T-helper 22 cell (primary cell): ENCODE data around the gene EPB41L1.

ENCODE experiments used
- DNase-seq: peaks from one replicate; pipeline ENCODE4 v3.0.0-alpha.2; 2020; ENCODE audit warnings: low read depth

EPB41L1 gene

GRCh38 chr20:36154700-36155628 lies at the start of gene EPB41L1:
Gene EPB41L1 (plus strand): TSS chr20:36154740. CDS start chr20:36173778, 19,038 bp downstream.
- no peak for DNase-seq

- DNase-seq, result no peak
Measured at GRCh38 chr20:36104856-36105255, 49.7 kb upstream of the EPB41L1 start.

- DNase-seq, result no peak
Measured at GRCh38 chr20:36105711-36106226, 48.8 kb upstream of the EPB41L1 start.

GRCh38 chr20:36106606-36107005 lies 47.9 kb upstream of the EPB41L1 start:
- no peak for DNase-seq

- DNase-seq, result no peak
Measured at GRCh38 chr20:36107881-36108280, 46.7 kb upstream of the EPB41L1 start.

- no peak for DNase-seq
Measured at GRCh38 chr20:36109251-36109947, 45.1 kb upstream of the EPB41L1 start.

- DNase-seq, result no peak
Measured at GRCh38 chr20:36110994-36111393, 43.5 kb upstream of the EPB41L1 start.

- DNase-seq, result no peak
Measured at GRCh38 chr20:36112112-36112511, 42.4 kb upstream of the EPB41L1 start.

- no peak for DNase-seq
Measured at GRCh38 chr20:36113036-36113435, 41.5 kb upstream of the EPB41L1 start.

- no peak for DNase-seq
Measured at GRCh38 chr20:36113566-36114250, 40.8 kb upstream of the EPB41L1 start.

GRCh38 chr20:36114707-36115106 lies 39.8 kb upstream of the EPB41L1 start:
- DNase-seq, result no peak

GRCh38 chr20:36115925-36116324 lies 38.6 kb upstream of the EPB41L1 start:
- no peak for DNase-seq

- no peak for DNase-seq
Measured at GRCh38 chr20:36116807-36117441, 37.6 kb upstream of the EPB41L1 start.

- DNase-seq, result no peak
Measured at GRCh38 chr20:36117638-36118037, 36.9 kb upstream of the EPB41L1 start.

- DNase-seq, result no peak
Measured at GRCh38 chr20:36118371-36118770, 36.2 kb upstream of the EPB41L1 start.

- DNase-seq, result no peak
Measured at GRCh38 chr20:36119537-36119936, 35.0 kb upstream of the EPB41L1 start.

- no peak for DNase-seq
Measured at GRCh38 chr20:36120241-36120640, 34.3 kb upstream of the EPB41L1 start.

GRCh38 chr20:36120991-36121390 lies 33.5 kb upstream of the EPB41L1 start:
- DNase-seq, result no peak

GRCh38 chr20:36121981-36122930 lies 32.3 kb upstream of the EPB41L1 start:
- no peak for DNase-seq

GRCh38 chr20:36122931-36123288 lies 31.6 kb upstream of the EPB41L1 start:
- DNase-seq, result no peak

GRCh38 chr20:36125097-36125496 lies 29.4 kb upstream of the EPB41L1 start:
- no peak for DNase-seq
